OCI-LY3 (cell line): ENCODE measurements around the gene ST8SIA5.

Source experiments
- H2AFZ ChIP-seq: fragments of 200-600, 300-600 bp; shearing (Covaris generic); 2 replicates; pipeline ENCODE4 v1.6.0; 2014; ENCODE audit warnings: antibody characterized with exemption, low read depth, low read length
- H3K27ac ChIP-seq: fragments of 200-600, 300-600 bp; sonication (generic); 2 replicates; pipeline ENCODE4 v1.5.1; 2014; ENCODE audit warnings: mild to moderate bottlenecking, low read length, moderate library complexity, mixed read lengths
- H3K27me3 ChIP-seq: fragments of 200-600, 300-600 bp; sonication (generic); 2 replicates; pipeline ENCODE4 v1.6.1; 2014; ENCODE audit warnings: low read depth, low read length, mixed read lengths
- H3K36me3 ChIP-seq: fragments of 200-600, 300-600 bp; sonication (generic); replicated peaks from 2 replicates; pipeline ENCODE3; 2014; ENCODE audit warnings: low read depth, low read length, mixed read lengths
- H3K4me1 ChIP-seq: fragments of 300-600, 200-600 bp; sonication (generic); 2 replicates; pipeline ENCODE4 v1.6.1; 2014; ENCODE audit warnings: low read length, mixed read lengths
- H3K4me2 ChIP-seq: fragments of 200-600, 300-600 bp; sonication (generic); 2 replicates; pipeline ENCODE4 v1.6.1; 2014; ENCODE audit warnings: low read length, mixed read lengths
- H3K4me3 ChIP-seq: fragments of 300-600, 200-600 bp; sonication (generic); 2 replicates; pipeline ENCODE4 v1.5.1; 2014; ENCODE audit warnings: antibody characterized with exemption, mild to moderate bottlenecking, low read length, moderate library complexity
- H3K79me2 ChIP-seq: fragments of 300-600, 200-600 bp; shearing (Covaris generic); 2 replicates; pipeline ENCODE4 v1.6.1; 2014; ENCODE audit warnings: mild to moderate bottlenecking, low read length, mixed read lengths
- H3K9ac ChIP-seq: fragments of 300-600, 200-600 bp; shearing (Covaris generic); 2 replicates; pipeline ENCODE4 v1.6.0; 2014; ENCODE audit warnings: mild to moderate bottlenecking, low read length, moderate library complexity
- H3K9me3 ChIP-seq: fragments of 200-600, 300-600 bp; shearing (Covaris generic); 2 replicates; pipeline ENCODE4 v1.6.1; 2014; ENCODE audit warnings: low read length, mixed read lengths; ENCODE audit not compliant: insufficient read depth
- H4K20me1 ChIP-seq: fragments of 200-600, 300-600 bp; sonication (generic); 2 replicates; pipeline ENCODE4 v1.6.1; 2016; ENCODE audit warnings: low read length, mixed read lengths; ENCODE audit not compliant: insufficient read depth
- EZH2phosphoT487 ChIP-seq: fragments of 200-600 bp; shearing (Covaris generic); IDR thresholded peaks from 2 replicates; pipeline ENCODE4 v1.6.1; 2018; ENCODE audit warnings: antibody characterized with exemption, mixed run types, low read depth
- TF ChIP-seq, protein P1 (sequence below): fragments of 200-600, 300-600 bp; sonication (generic); IDR thresholded peaks from 2 replicates; pipeline ENCODE4 v1.5.1; 2014; ENCODE audit warnings: antibody characterized with exemption, low read length, low read depth

Gene ST8SIA5

GRCh38 chr18:46639386-46639785, 117.5 kb downstream of the ST8SIA5 start:
- Histone ChIP-seq H3K4me3 (no peak overlapping the region), H2AFZ (no peak overlapping the region), H3K4me1 (no peaks in the 10 kb centered on the region), H3K27me3 (peaks cover 36% of the 10 kb centered on the region), H3K79me2 (no peaks in the 10 kb centered on the region), H3K9ac (no peak overlapping the region), H3K36me3 (no peaks in the 10 kb centered on the region), H3K27ac (no peak overlapping the region), H3K9me3 (no peaks in the 10 kb centered on the region), H4K20me1 (no peaks in the 10 kb centered on the region), H3K4me2 (no peak overlapping the region)
- TF ChIP-seq EZH2phosphoT487, result no peak
- TF ChIP-seq, protein P1, sequence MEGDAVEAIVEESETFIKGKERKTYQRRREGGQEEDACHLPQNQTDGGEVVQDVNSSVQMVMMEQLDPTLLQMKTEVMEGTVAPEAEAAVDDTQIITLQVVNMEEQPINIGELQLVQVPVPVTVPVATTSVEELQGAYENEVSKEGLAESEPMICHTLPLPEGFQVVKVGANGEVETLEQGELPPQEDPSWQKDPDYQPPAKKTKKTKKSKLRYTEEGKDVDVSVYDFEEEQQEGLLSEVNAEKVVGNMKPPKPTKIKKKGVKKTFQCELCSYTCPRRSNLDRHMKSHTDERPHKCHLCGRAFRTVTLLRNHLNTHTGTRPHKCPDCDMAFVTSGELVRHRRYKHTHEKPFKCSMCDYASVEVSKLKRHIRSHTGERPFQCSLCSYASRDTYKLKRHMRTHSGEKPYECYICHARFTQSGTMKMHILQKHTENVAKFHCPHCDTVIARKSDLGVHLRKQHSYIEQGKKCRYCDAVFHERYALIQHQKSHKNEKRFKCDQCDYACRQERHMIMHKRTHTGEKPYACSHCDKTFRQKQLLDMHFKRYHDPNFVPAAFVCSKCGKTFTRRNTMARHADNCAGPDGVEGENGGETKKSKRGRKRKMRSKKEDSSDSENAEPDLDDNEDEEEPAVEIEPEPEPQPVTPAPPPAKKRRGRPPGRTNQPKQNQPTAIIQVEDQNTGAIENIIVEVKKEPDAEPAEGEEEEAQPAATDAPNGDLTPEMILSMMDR, result no peak

- H3K9me3 ChIP-seq, result no peaks in the 10 kb centered on the region
- no peak overlapping the region for H3K4me3 ChIP-seq
- no peak overlapping the region for H2AFZ ChIP-seq
- H3K27ac ChIP-seq, result no peak overlapping the region
- H3K9ac ChIP-seq, result no peak overlapping the region
- TF ChIP-seq EZH2phosphoT487, result no peak
- TF ChIP-seq, protein P1, result no peak
- H3K79me2 ChIP-seq, result no peaks in the 10 kb centered on the region
- H3K4me2 ChIP-seq, result no peak overlapping the region
- no peaks in the 10 kb centered on the region for H4K20me1 ChIP-seq
- no peaks in the 10 kb centered on the region for H3K4me1 ChIP-seq
- no peaks in the 10 kb centered on the region for H3K36me3 ChIP-seq
- peaks cover 40% of the 10 kb centered on the region for H3K27me3 ChIP-seq
Measured at GRCh38 chr18:46636040-46636630, 120.7 kb downstream of the ST8SIA5 start.

- H3K4me2 ChIP-seq, result no peak overlapping the region
Measured at GRCh38 chr18:46632401-46633071, 124.3 kb downstream of the ST8SIA5 start.

DNA sequence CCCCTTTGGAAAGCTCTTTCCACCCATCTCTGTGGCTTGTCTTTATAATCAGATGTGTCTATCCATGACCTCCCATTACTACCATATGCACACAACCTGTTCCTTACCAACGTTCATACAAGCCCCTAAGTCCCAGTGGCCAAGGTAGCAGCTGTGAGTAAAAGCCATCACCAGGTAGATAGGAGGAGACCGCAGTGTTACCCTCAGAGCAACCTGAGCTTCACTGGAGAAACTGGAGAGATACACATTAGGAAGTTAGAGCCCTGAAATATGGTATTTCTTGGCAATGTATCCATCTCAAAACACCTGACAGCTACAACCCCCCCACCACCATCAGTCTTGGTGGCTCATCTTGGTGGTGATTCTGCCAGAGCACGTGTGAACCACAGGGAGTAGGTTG, 125.9 kb downstream of the ST8SIA5 start:
- H3K4me3 ChIP-seq, result no peak overlapping the region
- H3K9me3 ChIP-seq, result no peaks in the 10 kb centered on the region

More at GRCh38 chr18:46632401-46633071, 124.3 kb downstream of the ST8SIA5 start:
- no peaks in the 10 kb centered on the region for H3K36me3 ChIP-seq
- peaks cover 48% of the 10 kb centered on the region for H3K27me3 ChIP-seq
- no peak overlapping the region for H3K9ac ChIP-seq
- H3K4me3 ChIP-seq, result no peak overlapping the region
- TF ChIP-seq, protein P1, result no peak
- no peak for TF ChIP-seq EZH2phosphoT487
- no peak overlapping the region for H2AFZ ChIP-seq
- H4K20me1 ChIP-seq, result no peaks in the 10 kb centered on the region
- H3K4me1 ChIP-seq, result no peaks in the 10 kb centered on the region
- no peaks in the 10 kb centered on the region for H3K79me2 ChIP-seq
- H3K9me3 ChIP-seq, result no peaks in the 10 kb centered on the region
- H3K27ac ChIP-seq, result no peak overlapping the region

More for the DNA sequence above, 125.9 kb downstream of the ST8SIA5 start:
- Histone ChIP-seq H3K27me3 (peaks cover 53% of the 10 kb centered on the region), H3K4me1 (no peaks in the 10 kb centered on the region), H3K9ac (no peak overlapping the region), H3K27ac (no peak overlapping the region), H3K4me2 (no peak overlapping the region), H2AFZ (no peak overlapping the region), H3K36me3 (no peaks in the 10 kb centered on the region), H3K79me2 (no peaks in the 10 kb centered on the region), H4K20me1 (no peaks in the 10 kb centered on the region)
- TF ChIP-seq, protein P1, result no peak
- TF ChIP-seq EZH2phosphoT487, result no peak
